Urinary bladder (tissue), 4 donors: ENCODE data around the gene GSE1. TPM values are rescaled to one million over a fixed set of nuclear protein-coding genes. Genes with fewer than 3 reads are reported as not detected.
A peak's percentile ranks its signal among the peaks of the same experiment; 100 is the strongest.

ENCODE experiments used
- DNase-seq: peaks from one replicate; pipeline ENCODE4 v3.0.0-alpha.2; 2015; ENCODE audit errors: extremely low spot score
- H3K27ac ChIP-seq: one replicate; pipeline ENCODE4 v1.5.1; 2013; ENCODE audit warnings: low read depth, mild to moderate bottlenecking, moderate library complexity
- H3K36me3 ChIP-seq: one replicate; pipeline ENCODE4 v1.6.1; 2013; ENCODE audit warnings: mild to moderate bottlenecking, moderate library complexity; ENCODE audit not compliant: insufficient read depth
- H3K4me1 ChIP-seq: one replicate; pipeline ENCODE4 v1.6.1; 2013; ENCODE audit warnings: mild to moderate bottlenecking, moderate library complexity; ENCODE audit not compliant: insufficient read depth
- H3K4me3 ChIP-seq: one replicate; pipeline ENCODE4 v1.5.1; 2013; ENCODE audit warnings: low read depth, low read length
- WGBS: extraction: QIAGEN DNeasy Blood & Tissue Kit; methylation state at CpG from one replicate; pipeline ENCODE4 v1.1.7; 2013; 5-methylcytosine and 5-hydroxymethylcytosine counted together
- polyA plus RNA-seq: library from polyadenylated mRNA; stranded (reverse); fragments of 200-250 nt; gene quantifications from one replicate; pipeline ENCODE4 v1.2.3, GENCODE V29; 2013
- total RNA-seq: library from RNA; depleted of rRNA; stranded (reverse); fragments of >200 nt; gene quantifications from one replicate; pipeline ENCODE4 v1.2.3, GENCODE V29; 2014
- donor health status: healthy with polysubstance abuse.
- donor health status: healthy.

The GSE1 gene
- total and polyA plus RNA-seq, 2 donors: 29.7 to 33.4 TPM

DNA sequence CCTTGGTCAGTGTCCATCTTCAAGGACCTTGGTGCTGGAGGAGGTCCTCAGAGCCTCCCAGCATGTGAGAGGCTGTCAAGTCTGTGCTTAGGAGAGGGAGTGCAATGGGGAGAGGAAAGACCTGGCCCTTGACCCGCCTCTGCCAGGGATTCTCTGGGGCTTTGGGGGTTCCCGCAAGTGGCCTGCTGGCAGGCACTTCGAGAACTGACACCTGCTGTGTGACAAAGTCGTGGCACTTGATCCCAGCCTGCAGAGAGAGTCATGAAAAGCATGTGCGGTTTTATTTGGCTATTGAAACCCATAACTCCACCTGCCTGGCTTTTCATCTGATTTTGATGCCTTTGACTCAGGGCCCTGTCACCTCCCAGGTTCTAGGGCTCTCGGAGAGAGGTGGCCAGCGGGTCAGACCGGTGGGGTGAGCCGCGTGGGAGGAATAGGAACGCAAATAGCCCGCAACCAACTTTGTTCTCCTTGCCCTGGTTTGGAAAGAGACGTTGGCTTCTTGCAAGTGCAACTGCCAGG is 42.8 kb upstream of the GSE1 start:
- no peak overlapping the region for H3K27ac ChIP-seq
- no peaks in the 10 kb centered on the region for H3K36me3 ChIP-seq
- 73% methylated on average over 13 of the region's 13 CpGs for WGBS
- no peaks in the 10 kb centered on the region for H3K4me1 ChIP-seq
- no peak overlapping the region for H3K4me3 ChIP-seq
- no peak for DNase-seq

DNA sequence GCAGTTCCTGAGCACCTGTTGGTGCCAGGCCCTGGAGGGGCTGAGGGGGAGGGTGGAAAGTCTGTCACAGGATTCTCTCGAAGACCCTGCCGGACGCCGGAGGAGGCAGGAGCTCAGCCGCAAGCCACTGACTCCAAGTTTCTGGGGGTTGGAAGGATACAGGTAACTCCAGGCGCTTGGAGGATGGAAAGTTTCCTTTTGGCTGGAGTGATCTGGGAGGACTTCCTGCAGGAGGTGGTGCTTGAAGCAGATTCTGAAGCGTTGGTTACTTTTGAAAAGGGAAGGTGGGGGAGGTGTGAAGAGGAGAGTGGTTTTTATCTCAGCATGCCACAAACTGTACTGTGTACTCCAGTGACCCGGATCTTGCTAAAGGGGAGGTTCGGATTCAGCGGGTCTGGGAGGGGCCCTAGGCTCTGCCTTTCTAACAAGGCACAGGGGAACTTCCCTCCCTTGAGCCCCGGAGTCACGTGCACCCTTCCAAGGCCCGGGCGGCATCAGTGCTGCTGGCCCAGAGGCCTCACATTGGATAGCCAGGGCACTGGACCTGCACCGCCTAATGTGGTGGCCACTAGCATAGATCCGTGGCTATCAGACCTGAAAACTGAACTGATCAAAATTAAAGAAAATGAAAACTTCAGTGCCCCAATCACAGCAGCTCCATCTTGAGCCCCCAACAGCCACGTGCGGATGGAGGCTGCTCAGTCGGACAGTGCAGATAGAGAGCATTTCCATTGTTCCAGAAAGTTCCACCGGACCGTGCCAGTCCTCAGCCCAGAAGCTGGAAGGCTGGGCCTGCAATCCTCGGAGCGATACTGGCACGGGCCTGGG is 42.2 kb upstream of the GSE1 start:
- no peak overlapping the region for H3K4me3 ChIP-seq
- no peak overlapping the region for H3K27ac ChIP-seq
- no peaks in the 10 kb centered on the region for H3K36me3 ChIP-seq
- 85% methylated on average over 24 of the region's 24 CpGs for WGBS
- DNase-seq: no peak
- no peaks in the 10 kb centered on the region for H3K4me1 ChIP-seq

DNA sequence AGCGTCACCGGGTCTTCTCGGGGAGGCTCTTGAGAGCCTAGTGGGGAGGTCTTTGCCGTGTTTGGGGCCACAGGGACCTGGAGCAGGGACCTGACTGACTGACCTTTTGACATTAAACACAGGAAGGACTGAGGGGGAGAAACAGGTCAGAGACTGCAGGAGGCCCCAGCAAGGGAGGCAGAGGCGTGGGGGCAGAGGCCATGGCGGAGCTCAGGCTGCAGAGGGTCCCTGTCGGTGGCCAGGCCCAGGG is 41.6 kb upstream of the GSE1 start:
- no peak for DNase-seq
- H3K27ac ChIP-seq: no peak overlapping the region
- H3K36me3 ChIP-seq: no peaks in the 10 kb centered on the region
- WGBS: 87% methylated on average over 7 of the region's 7 CpGs
- H3K4me1 ChIP-seq: no peaks in the 10 kb centered on the region
- H3K4me3 ChIP-seq: no peak overlapping the region

DNA sequence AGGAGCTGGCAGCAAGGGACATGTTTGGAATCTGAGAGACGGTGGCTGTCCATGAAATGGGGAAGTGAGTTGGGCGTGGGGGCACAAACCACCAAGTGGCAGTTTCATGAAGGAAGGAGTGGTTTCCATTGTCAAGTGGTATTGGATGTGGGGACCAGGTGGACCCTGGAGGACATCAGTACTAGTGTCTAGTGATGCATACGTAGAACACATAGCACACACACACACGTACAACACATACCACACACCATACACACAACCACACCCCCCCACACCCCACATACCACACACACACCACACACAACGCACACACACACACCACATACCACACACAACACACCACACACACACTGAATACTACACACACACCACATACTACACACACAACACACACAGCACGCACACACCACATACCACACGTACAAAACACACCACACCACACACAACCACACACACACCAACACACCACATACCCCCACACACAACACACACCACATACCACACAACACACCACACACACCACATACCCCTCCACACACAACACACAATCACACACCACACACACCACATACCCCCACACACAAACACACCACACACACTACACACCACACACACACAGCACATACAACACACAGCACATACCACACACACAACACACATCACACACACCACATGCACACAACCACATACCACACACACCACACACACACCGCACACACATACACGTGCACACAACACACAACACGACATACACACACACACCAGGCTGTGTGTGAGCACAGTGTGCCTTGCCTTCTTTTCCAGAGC is 41.1 kb upstream of the GSE1 start:
- no peaks in the 10 kb centered on the region for H3K4me1 ChIP-seq
- no peak for DNase-seq
- no peak overlapping the region for H3K27ac ChIP-seq
- no peak overlapping the region for H3K4me3 ChIP-seq
- no peaks in the 10 kb centered on the region for H3K36me3 ChIP-seq
- WGBS: 87% methylated on average over 10 of the region's 10 CpGs

DNA sequence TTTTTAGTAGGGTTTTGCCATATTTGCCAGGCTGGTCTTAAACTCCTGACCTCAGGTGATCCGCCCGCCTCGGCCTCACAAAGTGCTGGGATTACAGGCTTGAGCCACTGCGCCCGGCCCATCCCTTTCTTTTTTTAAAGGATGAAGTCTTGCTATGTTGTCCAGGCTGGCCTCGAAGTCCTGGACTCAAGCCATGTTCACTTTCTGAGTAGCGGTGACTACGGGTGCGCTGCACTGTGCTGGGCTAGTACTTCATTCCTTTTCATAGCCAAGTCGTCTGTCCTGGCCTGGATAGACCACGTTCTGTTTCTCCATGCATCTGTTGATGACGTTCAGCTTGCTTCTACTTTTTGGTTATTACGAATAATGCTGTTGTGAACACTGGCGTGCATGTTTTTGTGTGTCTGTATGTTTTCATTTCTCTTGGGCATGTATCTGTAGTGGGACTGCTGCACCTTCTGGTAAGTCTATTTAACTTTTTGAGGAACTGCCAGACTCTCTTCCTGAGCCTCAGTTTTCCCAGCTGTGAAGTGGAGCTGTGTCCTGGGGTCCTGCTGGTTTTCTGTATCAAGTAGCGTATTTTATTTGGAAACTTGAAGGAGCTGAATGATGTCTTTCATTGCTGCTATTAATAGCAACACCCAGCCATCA is 40.0 kb upstream of the GSE1 start:
- no peak overlapping the region for H3K27ac ChIP-seq
- no peaks in the 10 kb centered on the region for H3K36me3 ChIP-seq
- DNase-seq: no peak
- 82% methylated on average over 15 of the region's 15 CpGs for WGBS
- H3K4me3 ChIP-seq: no peak overlapping the region
- H3K4me1 ChIP-seq: no peaks in the 10 kb centered on the region

DNA sequence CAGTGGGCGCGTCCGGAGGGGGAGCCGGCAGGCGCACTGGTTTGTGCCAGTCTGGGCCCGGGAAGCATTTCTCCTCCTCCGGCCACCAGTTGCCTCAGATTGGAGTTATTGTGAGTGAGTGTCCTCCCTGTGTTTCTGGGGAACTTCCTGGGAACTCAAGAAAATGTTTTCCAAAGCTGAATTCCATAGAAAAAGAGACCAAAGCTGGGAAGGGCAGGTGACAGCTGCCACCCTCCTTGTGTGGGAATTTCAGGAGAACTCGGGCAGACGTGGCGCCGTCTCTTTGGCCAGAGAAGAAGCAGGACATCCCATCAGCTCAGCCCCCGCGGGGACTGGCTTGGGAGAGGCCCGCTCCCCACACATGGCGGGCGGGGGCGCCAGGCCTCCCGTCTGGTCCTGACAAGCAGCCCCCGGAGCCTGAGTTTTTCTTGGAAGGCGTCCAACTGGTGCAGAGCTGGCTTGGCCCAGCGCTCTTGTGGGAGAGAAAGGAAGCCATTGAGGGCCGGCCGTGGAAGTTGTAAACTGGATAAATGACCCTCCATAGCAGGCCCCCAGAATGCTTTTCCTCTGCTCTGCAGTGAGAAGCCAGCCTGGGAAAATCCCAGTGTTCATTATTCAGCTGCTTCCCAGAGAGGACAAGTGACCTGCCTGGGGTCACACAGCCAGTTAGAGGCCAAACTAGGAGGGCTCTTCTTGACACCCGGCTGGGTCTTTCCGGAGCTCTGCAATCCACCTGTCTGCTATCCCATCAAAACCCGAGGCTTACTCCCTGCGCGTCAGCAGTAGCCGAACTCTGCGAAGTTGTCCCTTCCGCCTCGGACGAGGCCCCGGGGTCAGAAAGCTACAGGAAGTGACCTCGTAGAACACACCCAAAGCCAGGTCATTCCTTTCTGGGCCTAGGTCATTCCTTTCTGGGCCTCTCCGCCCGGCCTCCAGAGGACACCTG is 39.2 kb upstream of the GSE1 start:
- H3K4me1 ChIP-seq: no peaks in the 10 kb centered on the region

DNA sequence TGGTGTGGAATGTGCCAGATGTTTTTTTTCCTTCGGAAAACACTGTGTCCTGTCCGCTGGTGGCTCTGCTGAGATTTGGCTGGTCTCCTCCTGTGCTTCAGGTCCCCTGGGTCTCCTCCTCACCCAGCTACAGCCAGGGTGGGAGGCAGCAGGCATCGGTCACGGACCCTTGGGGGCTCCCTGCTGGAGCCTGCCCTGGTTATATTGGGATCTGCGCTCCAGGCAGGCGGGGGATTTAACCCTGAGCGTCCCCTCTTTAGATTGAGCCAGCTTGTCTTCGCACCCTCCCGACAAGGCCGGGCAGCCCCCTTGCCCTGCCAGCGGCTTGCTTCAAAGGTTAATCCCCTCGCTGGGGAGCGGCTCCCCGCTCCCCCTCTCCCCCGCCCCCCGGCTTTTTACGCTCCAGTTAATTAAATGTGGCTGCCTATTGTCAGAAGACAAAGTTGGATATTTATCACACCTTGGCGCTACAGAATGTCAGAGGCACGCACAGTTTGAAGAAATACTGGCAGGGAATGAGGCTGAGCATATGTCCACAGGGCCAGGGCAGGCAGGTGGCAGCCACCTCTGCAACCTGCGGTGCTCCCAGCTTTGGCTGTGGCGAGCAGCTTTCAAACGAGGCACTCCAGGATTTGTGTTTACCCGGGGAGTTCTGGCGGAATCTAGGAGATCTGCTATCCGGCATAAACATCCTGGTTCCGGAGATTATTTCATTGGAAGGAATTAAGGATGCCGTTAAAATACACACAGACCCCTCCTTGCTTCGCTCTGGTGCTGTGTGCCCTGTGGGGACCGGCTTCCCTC is 38.2 kb upstream of the GSE1 start:
- Histone ChIP-seq H3K36me3 (no peaks in the 10 kb centered on the region), H3K27ac (no peak overlapping the region), H3K4me1 (no peaks in the 10 kb centered on the region), H3K4me3 (no peak overlapping the region)
- no peak for DNase-seq
- WGBS: 37% methylated on average over 29 of the region's 29 CpGs

More for the DNA sequence above, 39.2 kb upstream of the GSE1 start:
- 28% methylated on average over 37 of the region's 37 CpGs for WGBS
- H3K4me3 ChIP-seq: no peak overlapping the region
- no peak overlapping the region for H3K27ac ChIP-seq
- no peaks in the 10 kb centered on the region for H3K36me3 ChIP-seq
- DNase-seq: peak; percentile 85

DNA sequence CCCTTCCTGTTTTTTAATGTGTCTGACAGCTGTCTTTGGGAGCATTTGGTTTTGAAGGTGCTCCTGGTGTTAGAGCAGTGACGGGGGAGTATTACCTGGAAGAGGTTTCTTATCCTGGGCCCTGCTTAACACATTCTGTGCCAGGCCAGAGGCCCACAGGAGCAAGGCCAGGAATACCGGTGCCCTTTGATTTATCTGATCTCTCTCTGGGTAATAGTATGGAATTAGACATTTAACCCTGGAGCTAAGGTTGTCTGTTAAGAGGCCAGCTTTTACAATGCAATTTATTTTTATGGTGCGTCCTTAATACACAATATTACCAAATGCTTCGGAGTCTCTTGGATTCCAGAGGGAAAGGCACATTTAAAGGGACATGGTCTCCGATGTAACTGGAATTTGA is 37.2 kb upstream of the GSE1 start:
- no peak for DNase-seq
- Histone ChIP-seq H3K4me3 (no peak overlapping the region), H3K27ac (no peak overlapping the region), H3K36me3 (no peaks in the 10 kb centered on the region), H3K4me1 (no peaks in the 10 kb centered on the region)
- 66% methylated on average over 5 of the region's 5 CpGs for WGBS

DNA sequence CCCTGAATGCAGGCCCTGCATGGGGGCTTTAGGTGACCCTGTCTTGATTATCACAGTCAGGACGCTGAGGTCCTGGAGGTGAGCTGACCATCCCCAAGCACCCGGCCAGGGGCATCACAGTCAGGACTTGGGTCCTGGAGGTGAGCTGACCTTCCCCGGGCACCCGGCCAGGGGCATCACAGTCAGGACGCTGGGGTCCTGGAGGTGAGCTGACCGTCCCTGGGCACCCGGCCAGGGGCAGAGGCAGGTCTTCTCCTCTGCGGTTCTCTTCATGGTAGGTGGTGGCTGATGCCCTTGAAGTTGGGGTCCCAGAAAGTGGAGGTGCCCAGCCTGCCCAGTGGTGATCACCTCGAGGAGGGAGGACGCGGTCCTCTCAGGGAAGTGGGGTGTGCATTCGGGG is 36.2 kb upstream of the GSE1 start:
- Histone ChIP-seq H3K4me1 (no peaks in the 10 kb centered on the region), H3K27ac (no peak overlapping the region), H3K36me3 (no peaks in the 10 kb centered on the region), H3K4me3 (no peak overlapping the region)
- DNase-seq: no peak
- 89% methylated on average over 12 of the region's 12 CpGs for WGBS

DNA sequence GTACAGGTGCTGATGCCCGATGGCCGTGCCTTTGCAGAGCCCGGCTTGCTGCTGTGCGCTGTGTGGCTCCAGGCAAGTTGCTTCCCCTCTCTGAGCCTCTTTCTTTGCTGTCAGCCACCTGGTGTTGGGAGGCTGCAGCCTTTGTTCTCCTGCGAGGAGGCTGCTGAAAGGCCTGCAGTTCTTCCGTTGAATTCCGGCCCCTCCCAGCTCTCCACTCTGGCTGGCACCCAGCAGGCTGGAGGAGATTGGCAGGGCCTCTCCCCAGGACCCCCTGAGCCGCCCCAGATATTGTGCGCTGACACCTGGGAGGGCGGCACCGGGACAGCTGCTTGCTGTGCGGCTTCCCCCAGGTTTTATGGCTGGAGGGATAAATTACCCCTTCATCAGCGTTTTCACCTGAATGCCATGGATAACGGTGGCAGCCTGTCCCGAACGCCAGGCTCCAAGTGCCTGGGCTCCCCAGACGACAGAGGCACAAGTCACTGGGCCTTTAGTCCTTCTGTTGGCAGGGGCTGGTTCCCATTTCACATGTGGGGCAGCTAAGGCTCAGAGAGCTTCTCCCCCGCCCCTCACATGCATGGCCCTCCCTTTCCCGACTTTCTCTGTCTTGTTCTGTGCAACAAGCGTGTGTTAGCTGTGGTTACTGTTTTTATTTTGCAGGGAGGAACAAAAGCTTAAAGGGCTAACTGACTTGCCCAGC is 35.1 kb upstream of the GSE1 start:
- H3K36me3 ChIP-seq: no peaks in the 10 kb centered on the region
- no peak overlapping the region for H3K27ac ChIP-seq
- WGBS: 77% methylated on average over 20 of the region's 20 CpGs
- no peak overlapping the region for H3K4me3 ChIP-seq
- no peaks in the 10 kb centered on the region for H3K4me1 ChIP-seq
- no peak for DNase-seq

DNA sequence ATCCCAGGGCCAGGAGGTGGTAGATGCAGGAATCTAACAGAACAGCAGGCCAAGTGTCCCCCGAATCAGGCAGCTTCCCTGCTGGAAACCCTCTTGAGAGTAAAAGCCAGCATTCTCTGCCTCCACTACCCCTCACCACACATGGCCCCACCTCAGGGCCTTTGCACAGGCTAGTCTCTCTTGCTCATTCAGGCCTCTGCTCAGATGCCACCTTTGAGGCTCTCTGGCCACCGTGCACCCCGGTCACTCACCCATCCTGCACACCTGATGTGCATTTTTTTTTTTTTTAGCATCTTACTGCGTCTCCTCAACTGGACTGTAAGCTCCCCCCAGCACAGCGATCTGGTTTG is 34.5 kb upstream of the GSE1 start:
- Histone ChIP-seq H3K36me3 (no peaks in the 10 kb centered on the region), H3K27ac (no peak overlapping the region), H3K4me3 (no peak overlapping the region), H3K4me1 (no peaks in the 10 kb centered on the region)
- 86% methylated on average over 5 of the region's 5 CpGs for WGBS
- no peak for DNase-seq

DNA sequence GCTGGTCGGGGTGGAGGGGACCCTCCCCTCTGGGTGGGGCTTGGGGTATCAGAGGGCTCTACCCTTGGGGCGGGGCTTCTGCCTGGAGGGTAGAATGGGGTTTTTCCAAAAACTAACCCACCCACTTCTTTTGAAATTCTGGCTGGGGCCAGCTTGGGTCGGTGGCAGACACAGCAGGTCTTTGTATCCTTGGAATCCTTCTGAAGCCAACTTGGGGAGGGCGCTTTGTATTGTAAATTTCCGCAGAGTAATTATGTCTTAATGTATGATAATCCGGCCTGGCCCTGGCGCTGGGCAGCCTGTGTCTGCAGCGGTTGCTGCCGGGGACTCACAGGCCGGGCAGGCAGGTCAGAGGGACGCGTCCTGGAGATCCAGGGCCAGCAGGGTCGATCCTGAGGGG is 33.9 kb upstream of the GSE1 start:
- Histone ChIP-seq H3K4me1 (no peaks in the 10 kb centered on the region), H3K4me3 (no peak overlapping the region), H3K36me3 (no peaks in the 10 kb centered on the region), H3K27ac (peak overlapping the region; percentile 12)
- no peak for DNase-seq
- WGBS: 57% methylated on average over 13 of the region's 13 CpGs
